Keratinocyte (primary cell): ENCODE results near the gene DEPDC5.

Source experiments
- CTCF ChIP-seq, 3 experiments: IDR thresholded peaks in 1 of 3; conservative IDR thresholded peaks in 1 of 3; optimal IDR thresholded peaks in 1 of 3; 2 replicates in 2 of 3; 3 replicates in 1 of 3; pipeline versions ENCODE3 to v1.5.1; 2011; ENCODE audit warnings: low read length in 3 of 3, mild to moderate bottlenecking in 3 of 3, moderate library complexity in 2 of 3, control low read depth in 1 of 3, inconsistent platforms in 1 of 3; ENCODE audit not compliant: insufficient read depth in 2 of 3; ENCODE audit errors: extremely low read depth in 1 of 3
- EZH2 ChIP-seq: IDR thresholded peaks from one replicate; pipeline ENCODE4 v1.6.1; 2012; ENCODE audit warnings: inconsistent platforms, mild to moderate bottlenecking, low read length, moderate library complexity

GRCh38 chr22:31742682-31743081 lies 11.1 kb upstream of the DEPDC5 start:
- TF ChIP-seq CTCF (optimal IDR thresholded peaks at IDR 0.05 in 1 of 3, IDR thresholded peaks at IDR 0.05 in 1 of 3, conservative IDR thresholded peaks at IDR 0.05 in 1 of 3; ENCODE audit: extremely low read depth in 1 of 3, insufficient read depth in 2 of 3, low read length in 3 of 3) (no peak), EZH2 (no peak)
